Measurements from ENCODE around the gene POLR2E. TPM values are rescaled to one million over a fixed set of nuclear protein-coding genes. Genes with fewer than 3 reads are reported as not detected.

POLR2E gene
- total RNA-seq, 1 experiment from 2014 or later = 173 TPM

- DNase-seq (ENCODE audit: low read depth in 1 of 2, low spot score in 2 of 2) = no peak
- Histone ChIP-seq H3K27me3 (replicated peaks) (peaks cover 70% of the 10 kb centered on the region), H3K9me3 (replicated peaks) (no peaks in the 10 kb centered on the region), H3K4me1 (replicated peaks) (peaks cover 34% of the 10 kb centered on the region), H3K27ac (no peak overlapping the region), H3K4me3 (peak overlapping the region; percentile 11), H3K36me3 (no peaks in the 10 kb centered on the region)
These were observed 27.7 kb downstream of the POLR2E start for GRCh38 chr19:1067341-1067957.

GRCh38 chr19:1066748-1067340 lies 28.3 kb downstream of the POLR2E start, which contains the start of gene ARHGAP45:
Gene ARHGAP45 (plus strand): TSS chr19:1067167. CDS start chr19:1067406, 239 bp downstream.
- no peak for DNase-seq (ENCODE audit: low read depth in 1 of 2, low spot score in 2 of 2)
- Histone ChIP-seq H3K36me3 (no peaks in the 10 kb centered on the region), H3K4me3 (peak within 1 kb of the TSS; percentile 11), H3K27ac (no peak within 1 kb of the TSS), H3K4me1 (replicated peaks) (peaks cover 34% of the 10 kb centered on the region), H3K27me3 (replicated peaks) (peaks cover 64% of the 10 kb centered on the region), H3K9me3 (replicated peaks) (no peaks in the 10 kb centered on the region)

GRCh38 chr19:1066251-1066747 lies 28.9 kb downstream of the POLR2E start:
- H3K27me3 ChIP-seq (replicated peaks) = peaks cover 58% of the 10 kb centered on the region
- H3K4me1 ChIP-seq (replicated peaks) = peaks cover 33% of the 10 kb centered on the region
- H3K9me3 ChIP-seq (replicated peaks) = no peaks in the 10 kb centered on the region
- H3K27ac ChIP-seq = no peak overlapping the region
- no peak for DNase-seq (ENCODE audit: low read depth in 1 of 2, low spot score in 2 of 2)
- no peaks in the 10 kb centered on the region for H3K36me3 ChIP-seq
- no peak overlapping the region for H3K4me3 ChIP-seq

- H3K4me3 ChIP-seq = no peak overlapping the region
- no peak overlapping the region for H3K27ac ChIP-seq
These were observed 29.5 kb downstream of the POLR2E start for GRCh38 chr19:1065606-1066109.

GRCh38 chr19:1064661-1065605 lies 30.2 kb downstream of the POLR2E start:
- Histone ChIP-seq H3K27me3 (replicated peaks) (peaks cover 45% of the 10 kb centered on the region), H3K4me3 (no peak overlapping the region), H3K4me1 (replicated peaks) (peaks cover 26% of the 10 kb centered on the region), H3K9me3 (replicated peaks) (no peaks in the 10 kb centered on the region), H3K27ac (no peak overlapping the region), H3K36me3 (no peaks in the 10 kb centered on the region)
- peak; percentile 58 to 71 for DNase-seq (ENCODE audit: low read depth in 1 of 2, low spot score in 2 of 2)

More at GRCh38 chr19:1065606-1066109, 29.5 kb downstream of the POLR2E start:
- Histone ChIP-seq H3K4me1 (replicated peaks) (peaks cover 27% of the 10 kb centered on the region), H3K9me3 (replicated peaks) (no peaks in the 10 kb centered on the region), H3K27me3 (replicated peaks) (peaks cover 52% of the 10 kb centered on the region), H3K36me3 (no peaks in the 10 kb centered on the region)
- no peak for DNase-seq (ENCODE audit: low read depth in 1 of 2, low spot score in 2 of 2)

GRCh38 chr19:1063909-1064660 lies 31.1 kb downstream of the POLR2E start:
- no peak overlapping the region for H3K27ac ChIP-seq
- peaks cover 26% of the 10 kb centered on the region for H3K4me1 ChIP-seq (replicated peaks)
- no peak overlapping the region for H3K4me3 ChIP-seq
- no peak for DNase-seq (ENCODE audit: low read depth in 1 of 2, low spot score in 2 of 2)
- H3K9me3 ChIP-seq (replicated peaks) = no peaks in the 10 kb centered on the region
- H3K27me3 ChIP-seq (replicated peaks) = peaks cover 36% of the 10 kb centered on the region
- H3K36me3 ChIP-seq = no peaks in the 10 kb centered on the region

GRCh38 chr19:1063030-1063908 lies 31.9 kb downstream of the POLR2E start:
- Histone ChIP-seq H3K9me3 (replicated peaks) (no peaks in the 10 kb centered on the region), H3K27me3 (replicated peaks) (peaks cover 28% of the 10 kb centered on the region), H3K4me1 (replicated peaks) (peaks cover 26% of the 10 kb centered on the region), H3K27ac (no peak overlapping the region), H3K4me3 (no peak overlapping the region), H3K36me3 (no peaks in the 10 kb centered on the region)
- no peak for DNase-seq (ENCODE audit: low read depth in 1 of 2, low spot score in 2 of 2)

- DNase-seq (ENCODE audit: low read depth in 1 of 2, low spot score in 2 of 2) = no peak
- H3K27me3 ChIP-seq (replicated peaks) = peaks cover 22% of the 10 kb centered on the region
- no peak overlapping the region for H3K4me3 ChIP-seq
- peaks cover 25% of the 10 kb centered on the region for H3K4me1 ChIP-seq (replicated peaks)
- no peak overlapping the region for H3K27ac ChIP-seq
- H3K36me3 ChIP-seq = no peaks in the 10 kb centered on the region
- H3K9me3 ChIP-seq (replicated peaks) = no peaks in the 10 kb centered on the region
These were observed 32.7 kb downstream of the POLR2E start for GRCh38 chr19:1062387-1063029.

- no peaks in the 10 kb centered on the region for H3K9me3 ChIP-seq (replicated peaks)
- H3K4me3 ChIP-seq = no peak overlapping the region
- peaks cover 17% of the 10 kb centered on the region for H3K27me3 ChIP-seq (replicated peaks)
- no peaks in the 10 kb centered on the region for H3K36me3 ChIP-seq
- peaks cover 20% of the 10 kb centered on the region for H3K4me1 ChIP-seq (replicated peaks)
- no peak overlapping the region for H3K27ac ChIP-seq
- DNase-seq (ENCODE audit: low read depth in 1 of 2, low spot score in 2 of 2) = no peak
These were observed 33.2 kb downstream of the POLR2E start for GRCh38 chr19:1061987-1062386.

- no peaks in the 10 kb centered on the region for H3K9me3 ChIP-seq (replicated peaks)
- no peak overlapping the region for H3K27ac ChIP-seq
- H3K4me1 ChIP-seq (replicated peaks) = peaks cover 12% of the 10 kb centered on the region
- no peaks in the 10 kb centered on the region for H3K36me3 ChIP-seq
- no peak for DNase-seq (ENCODE audit: low read depth in 1 of 2, low spot score in 2 of 2)
- H3K4me3 ChIP-seq = no peak overlapping the region
- 0 out of 2 replicates have a peak, but pooled peaks cover 7% of the 10 kb centered on the region for H3K27me3 ChIP-seq (replicated peaks)
These were observed 34.5 kb downstream of the POLR2E start for GRCh38 chr19:1060689-1061088.

GRCh38 chr19:1058112-1058511 lies 37.1 kb downstream of the POLR2E start:
- H3K4me1 ChIP-seq (replicated peaks) = no peaks in the 10 kb centered on the region
- no peak overlapping the region for H3K27ac ChIP-seq
- no peaks in the 10 kb centered on the region for H3K9me3 ChIP-seq (replicated peaks)
- H3K27me3 ChIP-seq (replicated peaks) = no peaks in the 10 kb centered on the region
- H3K36me3 ChIP-seq = no peaks in the 10 kb centered on the region
- no peak overlapping the region for H3K4me3 ChIP-seq
- DNase-seq (ENCODE audit: low read depth in 1 of 2, low spot score in 2 of 2) = no peak

Measured in SJSA1 (cell line).